ENCODE data around the gene GAS7.
"Not testable (repeated sequence)": the region's sequence is repeated elsewhere in the genome, so short reads cannot be mapped to it uniquely, and the experiment has no call there.

The GAS7 gene

DNA sequence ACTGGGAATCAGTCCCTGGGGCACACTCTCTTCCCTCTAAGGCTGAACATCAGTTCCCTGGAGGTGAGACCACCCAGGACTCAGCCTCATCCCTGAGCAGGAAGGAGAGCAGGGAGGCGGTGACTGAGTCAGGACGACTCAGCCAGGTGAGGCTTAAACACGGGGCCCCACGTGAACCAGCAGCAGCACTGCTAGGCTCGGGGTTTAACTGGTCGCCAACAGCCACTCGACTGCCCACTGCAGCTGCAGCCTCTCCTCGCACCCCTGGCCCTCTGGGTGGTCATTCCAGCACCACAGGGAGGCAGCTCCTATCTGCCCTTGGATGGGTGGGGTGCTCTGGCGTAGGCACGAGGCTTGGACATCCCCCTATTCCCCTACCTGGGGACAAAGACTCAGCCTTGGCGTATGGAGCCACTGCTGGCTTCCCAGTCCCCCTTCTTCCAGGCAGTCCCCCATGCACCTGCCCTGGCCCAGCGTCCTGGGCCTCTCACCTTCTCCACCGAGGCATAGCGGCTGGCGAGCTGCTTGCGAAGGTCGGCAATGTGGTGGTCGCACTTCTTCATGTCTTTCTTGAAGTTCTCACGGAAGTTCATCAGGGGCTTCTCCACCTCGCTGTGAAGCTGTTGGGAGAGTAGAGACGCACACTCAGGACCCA is 272.1 kb downstream of the GAS7 start:
- ChIA-PET POLR2A (no interaction called here), CTCF (interaction anchor here (0.9 to 7.3 kb wide), 11 partner anchors 9 to 704 kb away, joined by 3 to 124 read pairs (median 4); no protein-coding TSS in a partner anchor)
- no peak for DNase-seq (ENCODE audit: low read depth, low spot score)
- H3K4me3 ChIP-seq (ENCODE audit: low read depth, low read length) = no peak overlapping the region
- TF ChIP-seq, protein P1, sequence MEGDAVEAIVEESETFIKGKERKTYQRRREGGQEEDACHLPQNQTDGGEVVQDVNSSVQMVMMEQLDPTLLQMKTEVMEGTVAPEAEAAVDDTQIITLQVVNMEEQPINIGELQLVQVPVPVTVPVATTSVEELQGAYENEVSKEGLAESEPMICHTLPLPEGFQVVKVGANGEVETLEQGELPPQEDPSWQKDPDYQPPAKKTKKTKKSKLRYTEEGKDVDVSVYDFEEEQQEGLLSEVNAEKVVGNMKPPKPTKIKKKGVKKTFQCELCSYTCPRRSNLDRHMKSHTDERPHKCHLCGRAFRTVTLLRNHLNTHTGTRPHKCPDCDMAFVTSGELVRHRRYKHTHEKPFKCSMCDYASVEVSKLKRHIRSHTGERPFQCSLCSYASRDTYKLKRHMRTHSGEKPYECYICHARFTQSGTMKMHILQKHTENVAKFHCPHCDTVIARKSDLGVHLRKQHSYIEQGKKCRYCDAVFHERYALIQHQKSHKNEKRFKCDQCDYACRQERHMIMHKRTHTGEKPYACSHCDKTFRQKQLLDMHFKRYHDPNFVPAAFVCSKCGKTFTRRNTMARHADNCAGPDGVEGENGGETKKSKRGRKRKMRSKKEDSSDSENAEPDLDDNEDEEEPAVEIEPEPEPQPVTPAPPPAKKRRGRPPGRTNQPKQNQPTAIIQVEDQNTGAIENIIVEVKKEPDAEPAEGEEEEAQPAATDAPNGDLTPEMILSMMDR (IDR thresholded peaks at IDR 0.05; ENCODE audit: insufficient read depth, low read length, missing control alignments) = no peak

DNA sequence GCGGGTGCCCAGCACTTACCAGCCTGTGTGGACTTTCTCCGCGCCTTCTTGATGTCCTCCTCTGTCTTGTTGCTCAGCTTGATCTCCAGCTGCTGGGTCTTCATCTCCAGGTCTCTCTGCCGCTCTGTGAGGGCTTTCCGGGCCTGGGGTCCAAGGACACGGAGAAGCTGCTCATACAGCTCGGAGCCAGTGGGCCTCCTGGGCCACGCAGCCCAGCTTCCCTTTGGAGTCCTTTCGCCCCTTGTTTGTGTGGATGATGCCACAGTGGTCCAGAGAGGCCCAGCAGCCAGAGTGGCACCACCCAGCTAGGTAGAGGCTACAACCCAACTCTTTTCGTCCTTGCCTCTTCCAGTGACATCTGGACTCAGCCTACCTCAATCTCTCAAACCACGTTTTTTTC is 272.9 kb downstream of the GAS7 start:
- TF ChIP-seq, protein P1 (IDR thresholded peaks at IDR 0.05; ENCODE audit: insufficient read depth, low read length, missing control alignments) = no peak

DNA sequence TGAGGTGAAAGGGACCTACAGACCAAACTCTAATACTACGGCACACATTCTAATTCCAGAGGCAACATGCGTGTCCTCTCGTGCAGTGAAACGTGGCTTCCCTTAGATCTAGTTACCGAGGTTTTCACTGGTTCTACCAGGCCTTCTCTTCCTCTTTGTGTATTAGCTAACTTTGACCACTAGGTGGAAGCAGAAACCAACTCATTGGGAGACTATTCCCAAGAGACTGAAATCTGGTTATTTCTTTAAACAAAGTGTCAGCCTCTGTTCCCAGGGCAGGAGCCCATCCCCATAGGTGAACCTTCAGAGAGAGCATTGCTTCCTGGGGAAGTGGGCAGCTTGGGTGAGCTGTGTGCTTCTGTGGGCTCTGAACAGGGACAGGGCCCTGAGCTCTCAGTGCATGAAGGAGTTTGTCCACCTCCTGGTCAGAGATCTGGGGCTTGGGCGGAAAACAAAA is 273.6 kb downstream of the GAS7 start:
- DNase-seq (ENCODE audit: low read depth, low spot score) = no peak
- CTCF ChIA-PET = interaction anchor here (0.8 to 7.3 kb wide), 22 partner anchors 8 to 693 kb away, joined by 3 to 124 read pairs (median 4); no protein-coding TSS in a partner anchor
- POLR2A ChIA-PET = interaction anchor here (0.6 kb wide), 1 partner anchor 11 kb away, joined by 3 read pairs; no protein-coding TSS in a partner anchor
- TF ChIP-seq, protein P1 (IDR thresholded peaks at IDR 0.05; ENCODE audit: insufficient read depth, low read length, missing control alignments) = peak; percentile 61
- H3K4me3 ChIP-seq (ENCODE audit: low read depth, low read length) = no peak overlapping the region

More for the DNA sequence above, 272.9 kb downstream of the GAS7 start:
- CTCF ChIA-PET = interaction anchor here (0.6 to 7.3 kb wide), 19 partner anchors 10 to 705 kb away, joined by 3 to 124 read pairs (median 4); no protein-coding TSS in a partner anchor
- no peak for DNase-seq (ENCODE audit: low read depth, low spot score)
- POLR2A ChIA-PET = no interaction called here
- H3K4me3 ChIP-seq (ENCODE audit: low read depth, low read length) = no peak overlapping the region

DNA sequence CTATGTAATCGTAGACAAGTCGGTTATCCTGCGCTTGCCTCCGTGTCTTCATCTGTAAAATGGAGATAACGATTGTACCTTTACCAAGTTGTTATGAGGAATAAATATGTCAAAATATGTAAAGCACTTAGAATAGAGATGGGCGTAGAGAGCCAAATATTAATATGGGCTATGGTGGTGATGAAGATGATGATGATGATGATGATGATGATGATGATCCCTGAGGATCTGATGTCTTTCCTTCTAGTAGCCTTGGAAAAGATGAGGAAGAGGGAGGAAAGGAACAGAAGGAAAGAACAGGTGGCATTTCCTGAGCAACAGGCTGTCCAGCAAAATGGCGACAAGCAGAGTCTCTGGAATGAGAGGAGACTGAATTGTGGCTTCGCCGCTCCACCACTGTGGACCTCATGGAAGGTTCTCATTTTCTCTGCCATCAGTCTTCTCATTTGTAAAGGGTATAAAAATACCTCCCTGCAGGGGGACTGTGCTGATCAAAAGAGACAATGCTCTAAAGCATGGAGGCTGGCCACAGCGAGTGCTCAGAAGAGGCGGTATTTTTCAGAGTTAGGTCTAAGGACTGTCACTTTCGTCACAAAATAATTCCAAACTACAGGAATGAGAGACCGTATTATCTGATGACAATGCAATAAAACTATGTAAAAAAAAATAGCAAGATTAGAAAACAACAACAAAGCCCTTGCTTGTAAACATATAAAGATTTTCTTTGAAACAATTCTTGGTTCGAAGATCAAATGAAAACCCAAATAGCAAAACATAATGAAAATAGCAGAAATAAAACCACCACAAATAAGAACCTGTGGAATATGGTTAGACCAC is 276.2 kb downstream of the GAS7 start:
- DNase-seq (ENCODE audit: low read depth, low spot score) = no peak
- ChIA-PET CTCF (interaction anchor here (4.3 to 7.3 kb wide), 3 partner anchors 13 to 695 kb away, joined by 31 to 124 read pairs (median 38); no protein-coding TSS in a partner anchor), POLR2A (no interaction called here)

DNA sequence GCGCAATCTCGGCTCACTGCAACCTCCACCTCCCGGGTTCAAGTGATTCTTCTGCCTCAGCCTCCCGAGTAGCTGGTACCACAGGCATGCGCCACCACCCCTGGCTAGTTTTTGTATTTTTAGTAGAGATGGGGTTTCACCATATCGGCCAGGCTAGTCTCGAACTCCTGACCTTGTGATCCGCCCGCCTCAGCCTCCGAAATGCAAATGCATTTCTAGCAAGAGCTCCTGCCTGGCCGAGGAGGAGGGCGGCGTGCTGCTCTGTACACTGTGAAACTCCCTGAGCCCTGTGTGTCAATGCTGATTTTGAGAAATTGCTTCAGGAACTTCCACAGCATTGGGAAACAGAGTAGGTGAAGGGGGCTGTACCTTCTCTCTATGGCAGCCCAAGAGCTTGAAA is 277.2 kb downstream of the GAS7 start:
- H3K4me3 ChIP-seq (ENCODE audit: low read depth, low read length); POLR2A ChIA-PET; DNase-seq (ENCODE audit: low read depth, low spot score): not testable (repeated sequence)
- CTCF ChIA-PET = interaction anchor here (1.1 kb wide), 1 partner anchor 38 kb away, joined by 4 read pairs; no protein-coding TSS in a partner anchor

More for the DNA sequence above, 276.2 kb downstream of the GAS7 start:
- H3K4me3 ChIP-seq (ENCODE audit: low read depth, low read length) = no peak overlapping the region
- TF ChIP-seq, protein P1 (IDR thresholded peaks at IDR 0.05; ENCODE audit: insufficient read depth, low read length, missing control alignments) = no peak

DNA sequence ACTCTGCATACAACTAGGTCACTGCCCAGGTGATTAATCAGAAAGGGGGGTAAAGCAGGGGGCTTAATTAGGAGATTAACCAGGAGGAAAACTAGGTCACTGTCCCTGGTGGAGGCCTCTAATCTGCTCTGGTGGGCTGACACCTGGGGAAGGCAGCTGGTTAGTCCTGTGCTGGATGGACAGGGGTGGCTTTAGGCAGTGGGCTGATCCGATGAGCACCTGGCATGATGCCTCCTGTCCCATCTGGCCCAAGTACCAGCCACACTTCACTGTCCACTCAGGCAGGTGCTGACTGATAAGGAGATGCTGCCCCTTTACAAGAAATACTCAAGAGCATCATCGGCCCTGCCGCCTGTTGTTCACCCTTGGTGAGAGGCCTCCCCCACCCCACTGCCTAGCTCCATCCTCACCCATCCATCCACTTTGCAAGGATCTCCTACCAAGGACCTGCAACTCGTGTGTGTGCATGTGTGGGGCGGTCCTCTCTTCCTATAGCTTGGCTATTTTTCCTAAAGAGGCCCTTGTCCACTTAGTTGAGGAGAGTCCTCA is 279.5 kb downstream of the GAS7 start:
- no peak for DNase-seq (ENCODE audit: low read depth, low spot score)
- POLR2A ChIA-PET = no interaction called here
- TF ChIP-seq, protein P1 (IDR thresholded peaks at IDR 0.05; ENCODE audit: insufficient read depth, low read length, missing control alignments) = no peak
- CTCF ChIA-PET = interaction anchor here (1.0 to 3.2 kb wide), 2 partner anchors 10 to 20 kb away, joined by 3 to 11 read pairs; no protein-coding TSS in a partner anchor
- H3K4me3 ChIP-seq (ENCODE audit: low read depth, low read length) = no peak overlapping the region
